ENCODE measurements around the gene STARD8. TPM values are rescaled to one million over a fixed set of nuclear protein-coding genes. Genes with fewer than 3 reads are reported as not detected.

Gene STARD8, protein sequence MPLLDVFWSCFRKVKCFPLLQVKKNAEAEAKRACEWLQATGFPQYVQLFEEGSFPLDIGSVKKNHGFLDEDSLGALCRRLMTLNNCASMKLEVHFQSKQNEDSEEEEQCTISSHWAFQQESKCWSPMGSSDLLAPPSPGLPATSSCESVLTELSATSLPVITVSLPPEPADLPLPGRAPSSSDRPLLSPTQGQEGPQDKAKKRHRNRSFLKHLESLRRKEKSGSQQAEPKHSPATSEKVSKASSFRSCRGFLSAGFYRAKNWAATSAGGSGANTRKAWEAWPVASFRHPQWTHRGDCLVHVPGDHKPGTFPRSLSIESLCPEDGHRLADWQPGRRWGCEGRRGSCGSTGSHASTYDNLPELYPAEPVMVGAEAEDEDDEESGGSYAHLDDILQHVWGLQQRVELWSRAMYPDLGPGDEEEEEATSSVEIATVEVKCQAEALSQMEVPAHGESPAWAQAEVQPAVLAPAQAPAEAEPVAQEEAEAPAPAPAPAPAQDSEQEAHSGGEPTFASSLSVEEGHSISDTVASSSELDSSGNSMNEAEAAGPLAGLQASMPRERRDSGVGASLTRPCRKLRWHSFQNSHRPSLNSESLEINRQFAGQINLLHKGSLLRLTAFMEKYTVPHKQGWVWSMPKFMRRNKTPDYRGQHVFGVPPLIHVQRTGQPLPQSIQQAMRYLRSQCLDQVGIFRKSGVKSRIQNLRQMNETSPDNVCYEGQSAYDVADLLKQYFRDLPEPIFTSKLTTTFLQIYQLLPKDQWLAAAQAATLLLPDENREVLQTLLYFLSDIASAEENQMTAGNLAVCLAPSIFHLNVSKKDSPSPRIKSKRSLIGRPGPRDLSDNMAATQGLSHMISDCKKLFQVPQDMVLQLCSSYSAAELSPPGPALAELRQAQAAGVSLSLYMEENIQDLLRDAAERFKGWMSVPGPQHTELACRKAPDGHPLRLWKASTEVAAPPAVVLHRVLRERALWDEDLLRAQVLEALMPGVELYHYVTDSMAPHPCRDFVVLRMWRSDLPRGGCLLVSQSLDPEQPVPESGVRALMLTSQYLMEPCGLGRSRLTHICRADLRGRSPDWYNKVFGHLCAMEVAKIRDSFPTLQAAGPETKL
- 6.3 and 7.3 TPM in 2 replicates for total RNA-seq

GRCh38 chrX:68647156-68647957 is at the start of gene STARD8:
Gene STARD8 (plus strand): TSS chrX:68647666. CDS start chrX:68647883, 217 bp downstream.

Other genes starting within 250 kb of the STARD8 start
- gene OPHN1, start 214.2 kb upstream of the STARD8 start, total RNA-seq, result 7.6 and 8.3 TPM in 2 replicates
- gene YIPF6, start 148.6 kb upstream of the STARD8 start, total RNA-seq, result 25.6 and 27.2 TPM in 2 replicates
- gene EFNB1, start 181.4 kb downstream of the STARD8 start, total RNA-seq, result 12.7 and 25.5 TPM in 2 replicates

Data from smooth muscle cell of trachea (primary cell).